AG09309 (cell line): ENCODE data around the gene OR6N1.

Experiments used
- DNase-seq: peaks from one replicate; pipeline ENCODE4 v3.0.0-alpha.2; 2010; ENCODE audit warnings: low read depth
- H3K4me3 ChIP-seq: 2 replicates; pipeline ENCODE4 v1.5.1; 2011; ENCODE audit warnings: mild to moderate bottlenecking, low read depth, low read length, moderate library complexity; ENCODE audit not compliant: control insufficient read depth
- TF ChIP-seq, protein P1 (sequence below): IDR thresholded peaks from 2 replicates; pipeline ENCODE4 v1.5.1; 2011; ENCODE audit warnings: mild to moderate bottlenecking, low read depth, low read length, inconsistent platforms; ENCODE audit not compliant: insufficient read depth, control insufficient read depth; ENCODE audit errors: missing control alignments

Gene OR6N1, protein sequence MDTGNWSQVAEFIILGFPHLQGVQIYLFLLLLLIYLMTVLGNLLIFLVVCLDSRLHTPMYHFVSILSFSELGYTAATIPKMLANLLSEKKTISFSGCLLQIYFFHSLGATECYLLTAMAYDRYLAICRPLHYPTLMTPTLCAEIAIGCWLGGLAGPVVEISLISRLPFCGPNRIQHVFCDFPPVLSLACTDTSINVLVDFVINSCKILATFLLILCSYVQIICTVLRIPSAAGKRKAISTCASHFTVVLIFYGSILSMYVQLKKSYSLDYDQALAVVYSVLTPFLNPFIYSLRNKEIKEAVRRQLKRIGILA

DNA sequence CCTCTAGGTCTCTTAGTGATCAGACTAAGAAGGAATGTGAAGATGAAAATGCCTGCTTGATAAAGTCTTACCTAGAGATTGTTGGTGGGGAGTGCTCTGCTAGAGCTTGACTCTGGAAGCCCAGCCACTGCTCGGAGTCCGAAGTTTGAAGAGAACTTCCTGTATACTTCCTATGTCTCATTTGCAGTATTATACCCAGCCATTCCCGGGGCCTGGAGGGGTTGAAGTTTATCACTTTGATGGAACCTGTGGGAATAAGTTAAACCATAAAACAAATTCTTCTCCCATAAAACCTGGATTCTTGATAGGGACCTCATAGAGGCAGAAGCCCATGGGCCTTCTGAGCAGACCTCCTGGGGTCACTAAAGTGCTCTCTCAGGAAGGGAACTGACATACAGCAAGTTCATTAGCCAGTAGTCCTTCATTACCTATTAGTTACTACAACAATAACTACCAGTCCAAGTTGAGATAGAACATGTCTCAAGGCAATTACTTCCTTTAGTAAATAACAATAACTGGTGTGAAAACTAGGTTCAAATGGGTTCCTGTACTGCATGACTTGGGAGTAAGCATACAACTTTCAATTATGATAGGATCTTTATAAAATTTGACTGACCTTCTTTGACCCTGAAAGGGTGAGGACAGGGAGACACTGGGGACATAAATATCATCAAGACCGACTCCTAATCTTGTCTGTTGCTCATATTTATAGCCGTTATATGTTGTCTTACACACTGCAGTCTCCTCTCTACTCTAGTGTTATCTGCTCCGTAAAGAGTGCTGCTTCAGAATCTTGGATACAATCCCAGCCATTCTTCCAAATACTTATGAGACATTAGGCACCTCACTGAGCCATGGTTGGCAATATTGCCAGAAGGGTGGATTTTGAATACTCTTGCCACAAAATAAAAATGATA, at the start of gene OR6N1:
Gene OR6N1, minus strand, starts transcription at position 246 of the 917 bp plus-strand sequence. CDS start 5,513 bp downstream, outside the sequence.
- no peak for DNase-seq

GRCh38 chr1:158821723-158822122, 49.7 kb upstream of the OR6N1 start:
- TF ChIP-seq, protein P1, sequence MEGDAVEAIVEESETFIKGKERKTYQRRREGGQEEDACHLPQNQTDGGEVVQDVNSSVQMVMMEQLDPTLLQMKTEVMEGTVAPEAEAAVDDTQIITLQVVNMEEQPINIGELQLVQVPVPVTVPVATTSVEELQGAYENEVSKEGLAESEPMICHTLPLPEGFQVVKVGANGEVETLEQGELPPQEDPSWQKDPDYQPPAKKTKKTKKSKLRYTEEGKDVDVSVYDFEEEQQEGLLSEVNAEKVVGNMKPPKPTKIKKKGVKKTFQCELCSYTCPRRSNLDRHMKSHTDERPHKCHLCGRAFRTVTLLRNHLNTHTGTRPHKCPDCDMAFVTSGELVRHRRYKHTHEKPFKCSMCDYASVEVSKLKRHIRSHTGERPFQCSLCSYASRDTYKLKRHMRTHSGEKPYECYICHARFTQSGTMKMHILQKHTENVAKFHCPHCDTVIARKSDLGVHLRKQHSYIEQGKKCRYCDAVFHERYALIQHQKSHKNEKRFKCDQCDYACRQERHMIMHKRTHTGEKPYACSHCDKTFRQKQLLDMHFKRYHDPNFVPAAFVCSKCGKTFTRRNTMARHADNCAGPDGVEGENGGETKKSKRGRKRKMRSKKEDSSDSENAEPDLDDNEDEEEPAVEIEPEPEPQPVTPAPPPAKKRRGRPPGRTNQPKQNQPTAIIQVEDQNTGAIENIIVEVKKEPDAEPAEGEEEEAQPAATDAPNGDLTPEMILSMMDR, result no peak
- no peak for DNase-seq
- H3K4me3 ChIP-seq, result no peak overlapping the region

More for the DNA sequence above, at the start of gene OR6N1:
- TF ChIP-seq, protein P1, result no peak
- no peak within 1 kb of the TSS for H3K4me3 ChIP-seq

- no peak overlapping the region for H3K4me3 ChIP-seq
- no peak for DNase-seq
- TF ChIP-seq, protein P1, result no peak
These were observed 47.8 kb upstream of the OR6N1 start for GRCh38 chr1:158819461-158820443.

- DNase-seq, result no peak
- no peak overlapping the region for H3K4me3 ChIP-seq
- TF ChIP-seq, protein P1, result no peak
These were observed 47.0 kb upstream of the OR6N1 start for GRCh38 chr1:158818975-158819431.

GRCh38 chr1:158818560-158818959, 46.6 kb upstream of the OR6N1 start:
- TF ChIP-seq, protein P1, result no peak
- DNase-seq, result no peak
- H3K4me3 ChIP-seq, result no peak overlapping the region

DNA sequence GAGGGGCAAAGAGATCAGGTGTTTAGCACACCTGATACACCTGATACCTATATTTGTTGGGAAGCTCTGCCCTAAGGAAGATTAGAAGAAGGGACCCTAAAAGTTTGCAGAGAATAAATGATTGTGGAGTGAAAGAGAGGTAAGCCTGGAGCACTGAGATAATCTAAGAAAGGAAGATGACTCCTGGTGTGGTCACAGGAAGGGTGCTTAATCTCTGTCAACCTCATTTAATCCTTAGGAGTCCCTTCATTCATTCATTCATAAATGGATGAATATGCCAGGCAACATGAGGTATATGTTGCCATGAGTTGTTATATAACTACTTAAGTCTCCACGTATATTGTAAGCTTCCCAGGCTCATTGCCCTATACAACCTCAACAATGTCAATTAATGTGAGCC, 43.0 kb upstream of the OR6N1 start:
- no peak for DNase-seq
- TF ChIP-seq, protein P1, result no peak
- no peak overlapping the region for H3K4me3 ChIP-seq
